IMR-90 (cell line): ENCODE measurements around the gene CAMK4. TPM values are rescaled to one million over a fixed set of nuclear protein-coding genes. Genes with fewer than 3 reads are reported as not detected.

ENCODE experiments used
- ATAC-seq: fragments of 200-7000 bp; cut with Tn5 transposase; 2 replicates; pipeline ENCODE4 v1.9.1; 2020; ENCODE audit warnings: low read depth, mild to moderate bottlenecking, moderate library complexity
- BruUV-seq: library from RNA; stranded (reverse); fragments of 400-500 nt; replicated peaks from 2 replicates; lab custom pipeline; 2021; lab: Mats Ljungman, UMichigan
- CTCF ChIA-PET: fragments of 300-600 bp; formaldehyde crosslinking; extraction: SDS; loops from one replicate; lab custom pipeline; 2021; ENCODE audit warnings: antibody characterized with exemption; lab: Yijun Ruan, JAX
- POLR2A ChIA-PET: fragments of 300-600 bp; sonication (Branson Sonifier 250); formaldehyde crosslinking; loops from one replicate; lab custom pipeline; 2022; ENCODE audit warnings: antibody characterized with exemption; ENCODE audit not compliant: unreplicated experiment; lab: Charles Lee
- DNase-seq: peaks from one replicate; pipeline ENCODE4 v3.0.0; 2013
- H2AFZ ChIP-seq: replicated peaks from 2 replicates; pipeline ENCODE3; 2013; ENCODE audit warnings: low read length, mild to moderate bottlenecking; ENCODE audit not compliant: poor library complexity
- H2AK5ac ChIP-seq: 2 replicates; pipeline ENCODE4 v1.6.1; 2013; ENCODE audit warnings: low read depth, low read length, inconsistent platforms
- H2AK9ac ChIP-seq: replicated peaks from 2 replicates; pipeline ENCODE3; 2013; ENCODE audit warnings: mild to moderate bottlenecking, low read depth, low read length, moderate library complexity; ENCODE audit not compliant: poor library complexity
- H2BK120ac ChIP-seq: 2 replicates; pipeline ENCODE4 v1.6.1; 2013; ENCODE audit warnings: low read depth, low read length, inconsistent platforms
- H2BK15ac ChIP-seq: 3 replicates; pipeline ENCODE4 v1.6.1; 2013; ENCODE audit warnings: low read depth, low read length, inconsistent platforms
- H2BK20ac ChIP-seq: 2 replicates; pipeline ENCODE4 v1.6.1; 2013; ENCODE audit warnings: low read depth, mild to moderate bottlenecking, inconsistent platforms, low read length, moderate library complexity
- H2BK5ac ChIP-seq: 2 replicates; pipeline ENCODE4 v1.6.1; 2013; ENCODE audit warnings: mild to moderate bottlenecking, low read depth, low read length, inconsistent platforms; ENCODE audit not compliant: poor library complexity, severe bottlenecking
- H3K14ac ChIP-seq: replicated peaks from 2 replicates; pipeline ENCODE4 v1.6.1; 2013; ENCODE audit warnings: low read depth, low read length, inconsistent platforms
- H3K18ac ChIP-seq: 2 replicates; pipeline ENCODE4 v1.6.1; 2013; ENCODE audit warnings: low read depth, low read length, control low read depth
- H3K23ac ChIP-seq: 2 replicates; pipeline ENCODE4 v1.6.1; 2013; ENCODE audit warnings: low read depth, low read length, inconsistent platforms
- H3K27ac ChIP-seq: 2 replicates; pipeline ENCODE4 v1.5.1; 2013; ENCODE audit warnings: mild to moderate bottlenecking, control low read depth, low read length; ENCODE audit not compliant: insufficient read depth
- H3K27me3 ChIP-seq: 2 replicates; pipeline ENCODE4 v1.6.1; 2013; ENCODE audit warnings: low read length; ENCODE audit not compliant: control insufficient read depth, insufficient read depth
- H3K36me3 ChIP-seq: 2 replicates; pipeline ENCODE4 v1.6.1; 2013; ENCODE audit warnings: low read length, mixed read lengths; ENCODE audit not compliant: control insufficient read depth, insufficient read depth
- H3K4ac ChIP-seq: 2 replicates; pipeline ENCODE4 v1.6.1; 2013; ENCODE audit warnings: low read depth, low read length, inconsistent platforms
- H3K4me1 ChIP-seq: 2 replicates; pipeline ENCODE4 v1.6.1; 2013; ENCODE audit warnings: low read length, mixed read lengths; ENCODE audit not compliant: control insufficient read depth, insufficient read depth
- H3K4me2 ChIP-seq: 2 replicates; pipeline ENCODE4 v1.6.1; 2013; ENCODE audit warnings: low read depth, mild to moderate bottlenecking, control low read depth, low read length, moderate library complexity
- H3K4me3 ChIP-seq: 2 replicates; pipeline ENCODE4 v1.5.1; 2013; ENCODE audit warnings: low read depth, mild to moderate bottlenecking, control low read depth, low read length, moderate library complexity; ENCODE audit not compliant: insufficient read depth
- H3K56ac ChIP-seq: 2 replicates; pipeline ENCODE4 v1.6.1; 2013; ENCODE audit warnings: low read length, inconsistent platforms; ENCODE audit not compliant: insufficient read depth; ENCODE audit errors: extremely low read depth
- H3K79me1 ChIP-seq, 2 experiments: 2 replicates each; pipeline ENCODE4 v1.6.1; 2013; ENCODE audit warnings: low read length in 2 of 2, inconsistent platforms in 1 of 2, low read depth in 1 of 2
- H3K9ac ChIP-seq: 2 replicates; pipeline ENCODE4 v1.6.1; 2013; ENCODE audit warnings: low read depth, low read length, control low read depth
- H3K9me1 ChIP-seq: 2 replicates; pipeline ENCODE4 v1.6.1; 2013; ENCODE audit warnings: low read length, inconsistent platforms; ENCODE audit not compliant: insufficient read depth
- H3K9me3 ChIP-seq: 2 replicates; pipeline ENCODE4 v1.6.1; 2013; ENCODE audit warnings: low read length; ENCODE audit not compliant: control insufficient read depth, insufficient read depth
- H4K20me1 ChIP-seq: 2 replicates; pipeline ENCODE4 v1.6.1; 2013; ENCODE audit warnings: low read length, inconsistent platforms; ENCODE audit not compliant: insufficient read depth
- H4K5ac ChIP-seq: 2 replicates; pipeline ENCODE4 v1.6.1; 2013; ENCODE audit warnings: mild to moderate bottlenecking, low read depth, low read length, control low read depth
- H4K8ac ChIP-seq, 2 experiments: 2 replicates each; pipeline ENCODE4 v1.6.1; 2013; ENCODE audit warnings: low read depth in 2 of 2, low read length in 2 of 2, control low read depth in 1 of 2, inconsistent platforms in 1 of 2
- H4K91ac ChIP-seq: 2 replicates; pipeline ENCODE4 v1.6.1; 2013; ENCODE audit warnings: low read depth, low read length, inconsistent platforms; ENCODE audit not compliant: insufficient read depth
- BHLHE40 ChIP-seq: fragments of 150-350 bp; IDR thresholded peaks from 2 replicates; pipeline ENCODE4 v1.6.1; 2016; ENCODE audit warnings: mild to moderate bottlenecking, low read depth, low read length
- CEBPB ChIP-seq: IDR thresholded peaks from 2 replicates; pipeline ENCODE4 v1.6.1; 2012; ENCODE audit warnings: low read depth, low read length, improper control_type of control experiment
- CHD1 ChIP-seq: IDR thresholded peaks from 2 replicates; pipeline ENCODE4 v1.6.1; 2012; ENCODE audit warnings: low read depth, low read length, improper control_type of control experiment
- FOS ChIP-seq: fragments of 150-350 bp; IDR thresholded peaks from 2 replicates; pipeline ENCODE4 v1.6.1; 2016; ENCODE audit warnings: low read depth, low read length
- MAFK ChIP-seq: IDR thresholded peaks from 2 replicates; pipeline ENCODE4 v1.6.1; 2012; ENCODE audit warnings: low read depth, low read length, improper control_type of control experiment
- MAZ ChIP-seq: IDR thresholded peaks from 2 replicates; pipeline ENCODE4 v1.6.1; 2012; ENCODE audit warnings: low read depth, mild to moderate bottlenecking, low read length, improper control_type of control experiment, moderate library complexity, borderline replicate concordance
- MXI1 ChIP-seq: IDR thresholded peaks from 2 replicates; pipeline ENCODE4 v1.6.1; 2012; ENCODE audit warnings: low read depth, mild to moderate bottlenecking, low read length, moderate library complexity, borderline replicate concordance
- NFE2L2 ChIP-seq: fragments of 150-350 bp; IDR thresholded peaks from 2 replicates; pipeline ENCODE4 v1.6.1; 2016; ENCODE audit warnings: low read depth, mild to moderate bottlenecking, low read length
- POLR2A ChIP-seq: IDR thresholded peaks from 2 replicates; pipeline ENCODE4 v1.6.1; 2012; ENCODE audit warnings: mild to moderate bottlenecking, low read depth, low read length
- RAD21 ChIP-seq: IDR thresholded peaks from 2 replicates; pipeline ENCODE4 v1.6.1; 2012; ENCODE audit warnings: low read length, improper control_type of control experiment
- RCOR1 ChIP-seq: IDR thresholded peaks from 2 replicates; pipeline ENCODE4 v1.6.1; 2012; ENCODE audit warnings: mild to moderate bottlenecking, low read length, improper control_type of control experiment; ENCODE audit not compliant: insufficient replicate concordance
- RFX5 ChIP-seq: IDR thresholded peaks from 2 replicates; pipeline ENCODE4 v1.8.0; 2012; ENCODE audit warnings: low read depth, mild to moderate bottlenecking, low read length, moderate library complexity
- SMC3 ChIP-seq: fragments of 150-350 bp; IDR thresholded peaks from 2 replicates; pipeline ENCODE4 v1.6.1; 2016; ENCODE audit warnings: low read depth, mild to moderate bottlenecking, antibody characterized with exemption, low read length, moderate library complexity
- USF2 ChIP-seq: fragments of 150-350 bp; IDR thresholded peaks from 2 replicates; pipeline ENCODE4 v1.6.1; 2017; ENCODE audit warnings: mild to moderate bottlenecking, antibody characterized with exemption, low read length, low read depth
- WGBS, 2 experiments: methylation state at CpG; one replicate each; pipeline versions ENCODE4 v1.1.5 to v1.1.7; 2013; ENCODE audit warnings: missing lambda C conversion rate in 2 of 2; ENCODE audit not compliant: insufficient read length in 1 of 2; ENCODE audit errors: extremely low coverage in 2 of 2; 5-methylcytosine and 5-hydroxymethylcytosine counted together
- dilution Hi-C: fragments of 300-500 bp; cut with HindIII; formaldehyde crosslinking; loops from one replicate; pipeline ENCODE4 v1.14.3; 2018; ENCODE audit warnings: low sequenced_read_pairs; ENCODE audit not compliant: unreplicated experiment
- in situ Hi-C: fragments of 300-500 bp; cut with MboI; formaldehyde crosslinking; loops from 3 replicates; pipeline ENCODE4 v1.14.3; 2019; ENCODE audit warnings: low sequenced_read_pairs, inconsistent platforms, mixed read lengths
- intact Hi-C: fragments of 100-400 bp; cut with micrococcal nuclease; formaldehyde crosslinking; loops from 2 replicates; pipeline ENCODE4 v1.10.0; 2022
- polyA plus RNA-seq, 3 experiments: library from polyadenylated mRNA; depleted of rRNA; stranded (reverse); fragments of >200 nt; gene quantifications; 2 replicates each; pipeline ENCODE4 v1.2.3, GENCODE V29; 2012; ENCODE audit warnings: low replicate concordance in 1 of 3
- total RNA-seq: library from RNA; depleted of rRNA; stranded (reverse); fragments of >200 nt; gene quantifications from 2 replicates; pipeline ENCODE4 v1.2.3, GENCODE V29; 2012
- TF ChIP-seq, protein P1 (sequence below): fragments of 150-350 bp; IDR thresholded peaks from 2 replicates; pipeline ENCODE4 v1.6.1; 2016; ENCODE audit warnings: low read depth, mild to moderate bottlenecking, low read length, moderate library complexity, borderline replicate concordance
- TF ChIP-seq, protein P2 (sequence below): conservative IDR thresholded peaks from 2 replicates; pipeline ENCODE4 v1.5.1; 2012; ENCODE audit warnings: mild to moderate bottlenecking, low read depth, low read length, improper control_type of control experiment

Gene CAMK4
- total and polyA plus RNA-seq, 2 of the 4 experiments (the other 2 are of a cell fraction), result 3.7 to 4.8 TPM

- no CpG with 5 or more reads among the region's 4 CpGs for WGBS, 2 experiments
- Histone ChIP-seq H4K5ac (no peak overlapping the region), H3K9me1 (no peaks in the 10 kb centered on the region), H3K14ac (no peak overlapping the region), H4K20me1 (no peaks in the 10 kb centered on the region), H3K9me3 (no peaks in the 10 kb centered on the region), H3K4me3 (no peak overlapping the region), H3K27me3 (no peaks in the 10 kb centered on the region), H2AFZ (no peak overlapping the region), H2BK15ac (no peak overlapping the region), H3K23ac (no peak overlapping the region), H2BK5ac (no peak overlapping the region), H3K4ac (no peak overlapping the region), H3K4me2 (no peak overlapping the region), H2AK5ac (no peak overlapping the region), H2BK20ac (no peak overlapping the region), H2BK120ac (no peak overlapping the region), H3K18ac (no peak overlapping the region), H3K9ac (no peak overlapping the region), H3K56ac (no peak overlapping the region), H2AK9ac (no peak overlapping the region), H3K4me1 (no peaks in the 10 kb centered on the region), H3K36me3 (no peaks in the 10 kb centered on the region), H4K91ac (no peak overlapping the region), H3K27ac (no peak overlapping the region), H4K8ac (no peak overlapping the region), H3K79me1 (no peaks in the 10 kb centered on the region)
- intact Hi-C loops, result no loop called here
- ATAC-seq, result no peak
- dilution Hi-C loops, result no loop called here
- ChIA-PET POLR2A (no interaction called here), CTCF (no interaction called here)
- TF ChIP-seq CHD1 (no peak), RCOR1 (no peak), MXI1 (no peak), BHLHE40 (no peak), CEBPB (no peak), RFX5 (no peak), MAFK (no peak), MAZ (no peak), POLR2A (no peak), USF2 (no peak), SMC3 (no peak), RAD21 (no peak), FOS (no peak), NFE2L2 (no peak)
- TF ChIP-seq, protein P1, sequence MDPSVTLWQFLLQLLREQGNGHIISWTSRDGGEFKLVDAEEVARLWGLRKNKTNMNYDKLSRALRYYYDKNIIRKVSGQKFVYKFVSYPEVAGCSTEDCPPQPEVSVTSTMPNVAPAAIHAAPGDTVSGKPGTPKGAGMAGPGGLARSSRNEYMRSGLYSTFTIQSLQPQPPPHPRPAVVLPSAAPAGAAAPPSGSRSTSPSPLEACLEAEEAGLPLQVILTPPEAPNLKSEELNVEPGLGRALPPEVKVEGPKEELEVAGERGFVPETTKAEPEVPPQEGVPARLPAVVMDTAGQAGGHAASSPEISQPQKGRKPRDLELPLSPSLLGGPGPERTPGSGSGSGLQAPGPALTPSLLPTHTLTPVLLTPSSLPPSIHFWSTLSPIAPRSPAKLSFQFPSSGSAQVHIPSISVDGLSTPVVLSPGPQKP, result no peak
- TF ChIP-seq, protein P2, sequence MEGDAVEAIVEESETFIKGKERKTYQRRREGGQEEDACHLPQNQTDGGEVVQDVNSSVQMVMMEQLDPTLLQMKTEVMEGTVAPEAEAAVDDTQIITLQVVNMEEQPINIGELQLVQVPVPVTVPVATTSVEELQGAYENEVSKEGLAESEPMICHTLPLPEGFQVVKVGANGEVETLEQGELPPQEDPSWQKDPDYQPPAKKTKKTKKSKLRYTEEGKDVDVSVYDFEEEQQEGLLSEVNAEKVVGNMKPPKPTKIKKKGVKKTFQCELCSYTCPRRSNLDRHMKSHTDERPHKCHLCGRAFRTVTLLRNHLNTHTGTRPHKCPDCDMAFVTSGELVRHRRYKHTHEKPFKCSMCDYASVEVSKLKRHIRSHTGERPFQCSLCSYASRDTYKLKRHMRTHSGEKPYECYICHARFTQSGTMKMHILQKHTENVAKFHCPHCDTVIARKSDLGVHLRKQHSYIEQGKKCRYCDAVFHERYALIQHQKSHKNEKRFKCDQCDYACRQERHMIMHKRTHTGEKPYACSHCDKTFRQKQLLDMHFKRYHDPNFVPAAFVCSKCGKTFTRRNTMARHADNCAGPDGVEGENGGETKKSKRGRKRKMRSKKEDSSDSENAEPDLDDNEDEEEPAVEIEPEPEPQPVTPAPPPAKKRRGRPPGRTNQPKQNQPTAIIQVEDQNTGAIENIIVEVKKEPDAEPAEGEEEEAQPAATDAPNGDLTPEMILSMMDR, result no peak
- in situ Hi-C loops, result no loop called here
- no peak for DNase-seq
- BruUV-seq, result no TSS peak
Observed at GRCh38 chr5:111326551-111326950, 102.4 kb downstream of the CAMK4 start.
